Fibroblast of lung (primary cell): Measurements from ENCODE around the gene ASAP2. TPM values are rescaled to one million over a fixed set of nuclear protein-coding genes. Genes with fewer than 3 reads are reported as not detected.

Experiments
- DNase-seq, 2 donors: peaks; one replicate each; pipeline versions ENCODE4 v3.0.0 to v3.0.0-alpha.2; 2010; ENCODE audit warnings: low read depth in 2 of 2
- H2AFZ ChIP-seq: 2 replicates; pipeline ENCODE4 v1.5.1; 2012; ENCODE audit warnings: low read length, control low read depth, inconsistent platforms
- H3K27ac ChIP-seq: 2 replicates; pipeline ENCODE4 v1.5.1; 2011; ENCODE audit warnings: low read length, control low read depth; ENCODE audit not compliant: insufficient read depth
- H3K27me3 ChIP-seq: 2 replicates; pipeline ENCODE4 v1.5.1; 2011; ENCODE audit warnings: mild to moderate bottlenecking, low read length; ENCODE audit not compliant: control insufficient read depth, insufficient read depth
- H3K36me3 ChIP-seq: 2 replicates; pipeline ENCODE4 v1.5.1; 2011; ENCODE audit warnings: low read length; ENCODE audit not compliant: control insufficient read depth, insufficient read depth
- H3K4me1 ChIP-seq: 2 replicates; pipeline ENCODE4 v1.5.1; 2011; ENCODE audit warnings: low read length; ENCODE audit not compliant: control insufficient read depth, insufficient read depth; ENCODE audit errors: extremely low read depth
- H3K4me2 ChIP-seq: 2 replicates; pipeline ENCODE4 v1.5.1; 2011; ENCODE audit warnings: low read length, control low read depth; ENCODE audit not compliant: insufficient read depth; ENCODE audit errors: extremely low read depth
- H3K4me3 ChIP-seq, 4 experiments: fragments of 200-600 bp in 1 of 4; sonication (generic) in 1 of 4; replicated peaks in 1 of 4; 2 replicates each; pipeline ENCODE4 v1.5.1; 2011 to 2016; ENCODE audit warnings: low read length in 4 of 4, low read depth in 3 of 4, mild to moderate bottlenecking in 3 of 4, control low read depth in 2 of 4, inconsistent platforms in 1 of 4, mixed read lengths in 1 of 4; ENCODE audit not compliant: insufficient read depth in 1 of 4; ENCODE audit errors: control extremely low read depth in 1 of 4
- H3K79me2 ChIP-seq: 2 replicates; pipeline ENCODE4 v1.5.1; 2012; ENCODE audit warnings: mild to moderate bottlenecking, low read length, inconsistent platforms; ENCODE audit not compliant: control insufficient read depth, insufficient read depth
- H3K9ac ChIP-seq: 2 replicates; pipeline ENCODE4 v1.5.1; 2011; ENCODE audit warnings: mild to moderate bottlenecking, low read length, control low read depth; ENCODE audit not compliant: insufficient read depth
- H3K9me3 ChIP-seq: 2 replicates; pipeline ENCODE4 v1.5.1; 2012; ENCODE audit warnings: low read depth, low read length; ENCODE audit not compliant: control insufficient read depth, insufficient read depth
- H4K20me1 ChIP-seq: 2 replicates; pipeline ENCODE4 v1.5.1; 2011; ENCODE audit warnings: low read length; ENCODE audit not compliant: control insufficient read depth, insufficient read depth; ENCODE audit errors: extremely low read depth
- CTCF ChIP-seq, 2 donors: IDR thresholded peaks in 1 of 2; conservative IDR thresholded peaks in 1 of 2; 1 replicate in 1 of 2; 2 replicates in 1 of 2; pipeline ENCODE4 v1.5.1; 2011 to 2012; ENCODE audit warnings: low read length in 2 of 2, control low read depth in 1 of 2, inconsistent platforms in 1 of 2, low read depth in 1 of 2, mild to moderate bottlenecking in 1 of 2
- EZH2 ChIP-seq: IDR thresholded peaks from 2 replicates; pipeline ENCODE4 v1.5.1; 2012; ENCODE audit warnings: low read length, control low read depth, mild to moderate bottlenecking; ENCODE audit errors: missing control alignments
- polyA plus RNA-seq, 2 donors: library from polyadenylated mRNA; depleted of rRNA in 1 of 2; stranded (reverse) in 1 of 2; unstranded in 1 of 2; fragments of >200 nt; gene quantifications; 2 replicates each; pipeline ENCODE4 v1.2.1, GENCODE V29; 2011 to 2012; ENCODE audit warnings: missing spikeins in 1 of 2
- total RNA-seq: library from RNA; depleted of rRNA; stranded (reverse); fragments of >200 nt; gene quantifications from 2 replicates; pipeline ENCODE4 v1.2.1, GENCODE V29; 2014

The ASAP2 gene
- total and polyA plus RNA-seq, 2 donors (not counting 1 experiment from before 2014, with no cell fraction given): 19.2 to 19.9 TPM

DNA sequence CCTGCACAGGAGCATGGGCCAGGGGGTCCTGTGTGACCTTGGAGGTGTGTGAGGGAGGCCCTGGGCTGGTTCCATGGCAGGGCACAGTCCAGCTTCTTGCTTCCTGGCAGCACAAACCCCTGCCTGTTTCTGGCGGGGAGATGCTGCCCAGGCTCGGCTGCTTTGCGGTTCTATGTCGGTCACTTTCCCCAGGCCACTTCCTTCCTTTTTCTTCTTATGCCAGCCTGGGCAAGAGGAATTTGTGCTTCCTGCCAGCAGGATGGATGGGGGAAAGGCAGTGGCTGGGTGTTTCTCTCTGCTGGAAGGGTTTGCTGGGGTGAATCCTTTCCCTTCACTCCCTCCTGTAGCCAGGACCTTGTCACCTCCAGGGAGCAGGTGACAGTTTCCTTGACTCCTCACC, 24.3 kb downstream of the ASAP2 start:
- no peak for TF ChIP-seq CTCF (conservative IDR thresholded peaks at IDR 0.05 in 1 of 2, IDR thresholded peaks at IDR 0.05 in 1 of 2; ENCODE audit: low read depth in 1 of 2, low read length in 2 of 2)
- TF ChIP-seq EZH2: no peak
- H3K36me3 ChIP-seq: no peaks in the 10 kb centered on the region
- H3K4me3 ChIP-seq: no peak overlapping the region
- H3K4me2 ChIP-seq: peak overlapping the region; percentile 38
- peaks cover 44% of the 10 kb centered on the region for H3K4me1 ChIP-seq
- no peaks in the 10 kb centered on the region for H3K27me3 ChIP-seq
- no peaks in the 10 kb centered on the region for H3K9me3 ChIP-seq
- peak overlapping the region; percentile 20 for H3K27ac ChIP-seq
- no peak for DNase-seq
- H4K20me1 ChIP-seq: no peaks in the 10 kb centered on the region
- no peak overlapping the region for H2AFZ ChIP-seq
- no peak overlapping the region for H3K9ac ChIP-seq
- peaks cover 59% of the 10 kb centered on the region for H3K79me2 ChIP-seq

DNA sequence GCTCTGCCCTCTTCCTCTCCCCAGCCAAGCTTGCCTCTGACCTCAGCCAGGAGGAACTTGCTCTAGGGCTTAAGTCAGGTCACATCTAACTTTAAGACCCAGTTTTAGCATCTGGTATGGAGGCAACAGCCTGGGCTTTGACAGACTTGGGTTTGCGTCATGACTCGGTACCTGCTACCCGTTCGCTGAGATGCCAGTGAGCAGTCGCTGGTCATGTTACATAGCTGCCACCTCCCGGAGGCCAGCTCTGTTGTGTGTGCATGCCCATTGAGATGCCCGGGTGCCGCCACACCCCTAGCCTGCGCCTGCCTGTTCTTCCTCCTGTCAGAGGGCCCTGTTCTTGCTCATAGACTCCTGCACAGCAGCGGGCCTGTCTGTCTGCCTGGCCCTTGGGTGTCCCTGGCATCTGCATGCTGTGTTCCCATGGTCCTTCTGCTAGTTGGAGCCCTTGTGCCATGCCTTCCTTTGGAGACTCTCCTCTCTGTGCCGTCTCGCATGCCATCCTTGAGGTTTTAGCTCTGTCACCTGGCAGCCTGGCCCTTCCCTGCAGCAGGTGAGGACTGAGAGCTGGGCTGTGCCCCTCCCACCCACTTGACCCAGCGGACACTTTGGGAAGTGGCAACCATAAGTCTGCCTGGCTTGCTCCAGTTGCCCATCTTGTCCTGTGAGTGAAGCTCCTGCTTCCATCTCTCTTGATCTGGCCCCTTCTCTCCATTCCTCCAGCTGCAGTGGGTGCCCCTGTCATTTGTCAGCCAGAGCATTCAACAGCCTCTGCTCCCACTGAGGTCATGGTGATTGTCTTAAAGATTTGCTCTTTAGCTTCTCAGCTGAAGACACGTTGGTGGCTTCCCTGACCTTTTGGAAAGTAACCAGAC, 24.9 kb downstream of the ASAP2 start:
- Histone ChIP-seq H3K79me2 (peaks cover 60% of the 10 kb centered on the region), H3K4me3 (no peak overlapping the region), H3K9ac (no peak overlapping the region), H3K4me2 (peak overlapping the region; percentile 38), H3K27me3 (no peaks in the 10 kb centered on the region), H4K20me1 (no peaks in the 10 kb centered on the region), H3K36me3 (no peaks in the 10 kb centered on the region), H2AFZ (no peak overlapping the region), H3K4me1 (peaks cover 46% of the 10 kb centered on the region), H3K9me3 (no peaks in the 10 kb centered on the region), H3K27ac (no peak overlapping the region)
- no peak for DNase-seq
- TF ChIP-seq EZH2 (no peak), CTCF (conservative IDR thresholded peaks at IDR 0.05 in 1 of 2, IDR thresholded peaks at IDR 0.05 in 1 of 2; ENCODE audit: low read depth in 1 of 2, low read length in 2 of 2) (no peak)

DNA sequence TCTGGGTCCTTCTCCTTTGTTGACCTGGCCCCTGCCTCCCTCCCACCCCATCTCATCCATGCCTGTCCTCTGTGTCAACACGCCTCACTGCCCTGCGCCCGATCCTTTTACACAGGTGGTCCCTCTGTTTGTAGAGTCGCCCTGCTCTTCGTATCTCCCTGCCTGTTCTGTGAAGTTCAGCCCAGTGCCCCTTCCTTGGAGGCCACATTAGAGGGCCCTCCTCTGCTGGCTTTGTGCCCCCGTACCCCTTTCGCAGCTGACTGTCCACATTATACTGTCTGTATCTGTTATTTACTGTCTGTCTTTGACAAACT, 25.5 kb downstream of the ASAP2 start:
- Histone ChIP-seq H3K4me2 (no peak overlapping the region), H3K36me3 (no peaks in the 10 kb centered on the region), H3K27ac (no peak overlapping the region), H4K20me1 (no peaks in the 10 kb centered on the region), H3K27me3 (no peaks in the 10 kb centered on the region), H3K4me1 (peaks cover 47% of the 10 kb centered on the region), H2AFZ (no peak overlapping the region), H3K79me2 (peaks cover 59% of the 10 kb centered on the region), H3K9me3 (no peaks in the 10 kb centered on the region), H3K4me3 (no peak overlapping the region), H3K9ac (no peak overlapping the region)
- no peak for TF ChIP-seq EZH2
- TF ChIP-seq CTCF (conservative IDR thresholded peaks at IDR 0.05 in 1 of 2, IDR thresholded peaks at IDR 0.05 in 1 of 2; ENCODE audit: low read depth in 1 of 2, low read length in 2 of 2): no peak
- no peak for DNase-seq
